Upper lobe of right lung (tissue), 1 donor: ENCODE results near the gene SAP25. TPM values are rescaled to one million over a fixed set of nuclear protein-coding genes. Genes with fewer than 3 reads are reported as not detected.
"Not testable (repeated sequence)": the region's sequence is repeated elsewhere in the genome, so short reads cannot be mapped to it uniquely, and the experiment has no call there.

Experiments used
- ATAC-seq: fragments of 200-7000 bp; cut with Tn5 transposase; one replicate; pipeline ENCODE4 v1.9.1; 2020; ENCODE audit warnings: mild to moderate bottlenecking, moderate library complexity
- DNase-seq: peaks from one replicate; pipeline ENCODE4 v3.0.0-alpha.2; 2020
- H3K27ac ChIP-seq: fragments of 200-600 bp; one replicate; pipeline ENCODE4 v1.8.0; 2022
- H3K27me3 ChIP-seq: fragments of 200-600 bp; one replicate; pipeline ENCODE4 v1.8.0; 2022; ENCODE audit warnings: mild to moderate bottlenecking
- H3K36me3 ChIP-seq: fragments of 200-600 bp; one replicate; pipeline ENCODE4 v1.8.0; 2022
- H3K4me1 ChIP-seq: fragments of 200-600 bp; one replicate; pipeline ENCODE4 v1.8.0; 2022
- H3K4me3 ChIP-seq: fragments of 200-600 bp; one replicate; pipeline ENCODE4 v1.8.0; 2022; ENCODE audit warnings: mild to moderate bottlenecking
- H3K9me3 ChIP-seq: fragments of 200-600 bp; one replicate; pipeline ENCODE4 v1.8.0; 2022
- CTCF ChIP-seq: fragments of 200-600 bp; IDR thresholded peaks from one replicate; pipeline ENCODE4 v1.8.0; 2022; ENCODE audit warnings: antibody characterized with exemption
- intact Hi-C: fragments of 100-400 bp; cut with DNase I; formaldehyde crosslinking; loops from one replicate; pipeline ENCODE4 v1.11.0; 2022
- total RNA-seq: library from RNA; stranded (reverse); fragmentation: NEBNext Ultra II Directional; extraction: Animal tissue kit (Norgen Biotek cat#: 25700); gene quantifications from one replicate; pipeline ENCODE4 v1.2.1, GENCODE V29; 2021
- donor health status: DM: no; HTN: yes; CAD: no; lungs with severe emphysema.

The SAP25 gene
- total RNA-seq, 1 donor from 2014 or later: 6.4 TPM

GRCh38 chr7:100545360-100546128, 28.2 kb downstream of the SAP25 start:
- H3K27ac ChIP-seq: peak overlapping the region; percentile 77
- ATAC-seq: peak; percentile 75
- no peaks in the 10 kb centered on the region for H3K27me3 ChIP-seq
- H3K4me1 ChIP-seq: peaks cover 54% of the 10 kb centered on the region
- no peak for DNase-seq
- TF ChIP-seq CTCF: no peak
- peaks cover 5% of the 10 kb centered on the region for H3K36me3 ChIP-seq
- H3K9me3 ChIP-seq: no peaks in the 10 kb centered on the region
- no peak overlapping the region for H3K4me3 ChIP-seq
- intact Hi-C loops: no loop called here

- intact Hi-C loops: no loop called here
- H3K9me3 ChIP-seq: no peaks in the 10 kb centered on the region
- H3K27me3 ChIP-seq: no peaks in the 10 kb centered on the region
- peaks cover 59% of the 10 kb centered on the region for H3K4me1 ChIP-seq
- peak; percentile 3 for ATAC-seq
- H3K27ac ChIP-seq: peak overlapping the region; percentile 77
- H3K36me3 ChIP-seq: no peaks in the 10 kb centered on the region
- no peak for TF ChIP-seq CTCF
- H3K4me3 ChIP-seq: no peak overlapping the region
- DNase-seq: no peak
Observed at GRCh38 chr7:100544967-100545359, 28.7 kb downstream of the SAP25 start.

- no peak for TF ChIP-seq CTCF
- no peak overlapping the region for H3K4me3 ChIP-seq
- no peaks in the 10 kb centered on the region for H3K36me3 ChIP-seq
- H3K27ac ChIP-seq: peak overlapping the region; percentile 77
- ATAC-seq (no peak), DNase-seq (no peak)
- peaks cover 62% of the 10 kb centered on the region for H3K4me1 ChIP-seq
- no peaks in the 10 kb centered on the region for H3K27me3 ChIP-seq
- intact Hi-C loops: no loop called here
- no peaks in the 10 kb centered on the region for H3K9me3 ChIP-seq
Observed at GRCh38 chr7:100544386-100544785, 29.3 kb downstream of the SAP25 start.

- H3K9me3 ChIP-seq: no peaks in the 10 kb centered on the region
- H3K4me1 ChIP-seq: peaks cover 56% of the 10 kb centered on the region
- no peaks in the 10 kb centered on the region for H3K36me3 ChIP-seq
- H3K4me3 ChIP-seq: no peak overlapping the region
- no peak for TF ChIP-seq CTCF
- H3K27ac ChIP-seq: no peak overlapping the region
- ATAC-seq (no peak), DNase-seq (no peak)
- intact Hi-C loops: no loop called here
- no peaks in the 10 kb centered on the region for H3K27me3 ChIP-seq
Observed at GRCh38 chr7:100543586-100543985, 30.1 kb downstream of the SAP25 start.

- H3K36me3 ChIP-seq, H3K9me3 ChIP-seq, intact Hi-C loops, ATAC-seq, DNase-seq, H3K27me3 ChIP-seq, H3K4me3 ChIP-seq, H3K27ac ChIP-seq: not testable (repeated sequence)
- peaks cover 37% of the 10 kb centered on the region for H3K4me1 ChIP-seq
Observed at GRCh38 chr7:100541309-100541708, 32.4 kb downstream of the SAP25 start.

- ATAC-seq (no peak), DNase-seq (no peak)
- H3K36me3 ChIP-seq: no peaks in the 10 kb centered on the region
- TF ChIP-seq CTCF: no peak
- peaks cover 26% of the 10 kb centered on the region for H3K4me1 ChIP-seq
- H3K27ac ChIP-seq: peak overlapping the region; percentile 51
- intact Hi-C loops: no loop called here
- no peaks in the 10 kb centered on the region for H3K27me3 ChIP-seq
- H3K9me3 ChIP-seq: no peaks in the 10 kb centered on the region
- H3K4me3 ChIP-seq: peak overlapping the region; percentile 75
Observed at GRCh38 chr7:100540073-100540723, 33.5 kb downstream of the SAP25 start.
